NCI-H128 (cell line): ENCODE data around the gene SERTAD2.

Source experiments
- DNase-seq: peaks from one replicate; lab custom pipeline; 2025; ENCODE audit not compliant: unreplicated experiment; lab: John Stamatoyannopoulos, UW

The SERTAD2 gene, protein sequence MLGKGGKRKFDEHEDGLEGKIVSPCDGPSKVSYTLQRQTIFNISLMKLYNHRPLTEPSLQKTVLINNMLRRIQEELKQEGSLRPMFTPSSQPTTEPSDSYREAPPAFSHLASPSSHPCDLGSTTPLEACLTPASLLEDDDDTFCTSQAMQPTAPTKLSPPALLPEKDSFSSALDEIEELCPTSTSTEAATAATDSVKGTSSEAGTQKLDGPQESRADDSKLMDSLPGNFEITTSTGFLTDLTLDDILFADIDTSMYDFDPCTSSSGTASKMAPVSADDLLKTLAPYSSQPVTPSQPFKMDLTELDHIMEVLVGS

DNA sequence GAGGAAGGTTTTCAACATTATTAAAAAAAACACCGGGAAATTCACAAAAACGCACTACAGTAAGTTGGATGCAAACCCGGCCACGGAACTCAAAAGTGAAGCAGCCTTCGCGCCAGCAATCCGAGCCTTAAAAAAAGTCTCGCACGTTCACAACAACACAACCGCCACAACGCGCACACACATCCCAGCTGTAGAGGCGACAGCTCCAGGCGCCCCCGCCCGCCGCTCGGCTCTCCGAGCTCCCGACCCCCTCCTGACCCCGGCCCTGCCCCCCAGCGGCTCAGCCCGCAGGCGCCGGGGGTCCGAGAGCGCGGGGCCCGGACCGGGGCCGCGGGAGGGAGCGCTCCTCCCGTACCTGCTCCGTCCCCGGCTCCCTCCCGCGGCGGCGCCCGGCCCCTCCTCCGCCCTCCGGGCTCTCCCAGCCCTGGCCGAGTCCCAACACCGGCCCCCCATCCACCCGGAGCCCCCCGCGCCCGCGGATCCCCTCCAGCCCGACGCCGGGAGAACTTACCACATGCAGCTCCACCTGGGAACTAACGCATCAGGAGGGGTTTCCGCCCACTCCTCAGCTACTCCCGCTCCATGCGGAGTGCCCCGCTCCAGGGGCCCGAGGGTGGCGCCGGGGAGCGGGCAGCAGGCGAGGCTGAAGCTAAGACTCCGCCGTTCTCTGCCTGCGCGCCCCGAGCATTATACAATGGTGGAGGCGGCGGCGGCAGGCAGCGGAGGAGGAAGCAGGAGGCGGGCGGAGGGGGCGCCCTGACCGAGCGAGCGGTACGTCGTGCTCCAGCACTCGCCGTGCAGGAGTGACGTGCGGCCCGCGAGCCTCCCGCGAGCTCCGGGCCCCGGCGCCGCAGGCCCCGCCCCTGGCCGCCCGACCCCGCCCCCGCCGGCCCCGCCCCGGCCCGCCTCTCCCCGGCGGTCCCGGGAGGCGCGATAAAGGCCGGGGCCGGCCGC lies at the start of gene SERTAD2:
Gene SERTAD2 (minus strand): TSS at position 805 of the 954 bp plus-strand sequence. CDS start 17,042 bp downstream, outside the sequence.
- DNase-seq: peak; percentile 46

DNA sequence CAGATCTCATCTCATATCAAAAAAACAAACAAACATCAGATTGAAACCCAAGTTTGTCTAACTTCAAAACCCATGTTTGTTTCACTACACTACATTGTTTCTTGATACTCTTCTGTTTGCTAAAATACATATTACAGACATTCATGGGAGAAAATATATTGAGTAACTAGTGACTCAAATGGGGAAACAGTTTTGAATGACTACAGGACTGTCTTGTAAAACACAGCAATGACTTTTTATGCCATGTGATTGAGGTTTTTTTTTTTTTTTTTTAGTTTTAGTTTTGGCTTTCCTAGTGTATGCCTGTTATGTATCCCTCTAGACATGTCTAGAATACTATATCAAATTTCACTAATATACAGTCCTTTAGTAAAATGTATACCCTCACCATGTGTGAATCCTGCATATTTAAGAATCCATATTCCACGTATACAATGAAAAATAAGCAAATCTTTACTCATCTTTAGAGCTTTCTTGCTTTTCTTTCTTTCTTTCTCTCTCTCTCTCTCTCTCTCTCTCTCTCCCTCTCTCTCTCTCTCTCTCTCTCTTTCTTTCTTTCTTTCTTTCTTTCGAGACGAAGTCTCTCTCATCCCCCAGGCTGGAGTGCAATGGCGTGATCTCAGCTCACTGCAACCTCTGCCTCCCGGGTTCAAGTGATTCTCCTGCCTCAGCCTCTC lies 46.6 kb upstream of the SERTAD2 start:
- no peak for DNase-seq

DNA sequence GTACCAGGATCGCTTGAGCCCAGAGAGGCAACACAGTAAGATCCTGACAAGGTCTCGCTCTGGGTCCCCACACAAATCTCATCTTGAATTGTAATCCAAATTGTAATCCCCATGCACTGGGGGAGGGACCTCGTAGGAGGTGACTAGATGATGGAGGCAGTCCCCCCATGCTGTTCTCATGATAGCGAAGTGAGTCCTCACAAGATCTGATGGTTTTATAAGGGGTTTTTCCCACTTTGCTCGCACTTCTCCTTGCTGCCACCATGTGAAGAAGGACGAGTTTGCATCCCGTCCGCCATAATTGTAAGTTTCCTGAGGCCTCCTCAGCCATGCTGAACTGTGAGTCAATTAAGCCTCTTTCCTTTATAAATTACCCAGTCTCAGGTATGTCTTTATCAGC lies 46.0 kb upstream of the SERTAD2 start:
- no peak for DNase-seq

DNA sequence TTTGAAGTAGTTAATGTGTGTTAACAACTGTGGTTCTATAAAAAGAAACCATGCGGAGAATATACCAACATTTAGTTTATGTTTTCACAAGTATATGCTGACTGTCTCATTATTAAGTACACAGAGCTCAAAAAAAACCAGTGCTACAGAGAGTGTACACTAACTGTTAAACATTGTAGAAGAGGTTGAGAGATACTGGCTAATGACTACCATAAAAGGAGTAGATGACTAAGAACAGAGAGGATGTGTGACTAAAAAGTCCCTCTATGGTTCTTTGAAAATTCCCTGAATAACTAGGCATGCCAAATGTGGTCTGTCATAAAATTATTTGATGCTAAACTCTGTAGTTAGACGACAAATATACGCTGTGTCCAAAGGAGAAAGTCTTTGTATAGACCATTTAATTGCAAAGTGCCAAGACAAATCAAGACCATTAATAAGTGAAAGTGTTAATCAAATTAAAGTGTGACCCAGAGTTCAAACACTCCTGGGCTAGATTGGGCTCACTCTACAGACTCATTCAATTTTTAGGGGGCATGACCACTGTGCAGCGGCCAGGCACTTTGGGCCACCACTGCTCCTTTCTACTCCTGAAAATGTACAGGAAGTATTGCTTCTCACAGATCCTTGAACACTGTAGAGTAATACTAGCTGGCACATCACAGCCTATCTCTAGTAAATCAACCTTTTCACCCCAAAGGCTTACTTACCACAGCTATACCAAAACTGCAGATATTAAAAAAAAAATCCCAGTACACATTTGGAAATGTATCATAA lies 45.1 kb upstream of the SERTAD2 start:
- no peak for DNase-seq

DNA sequence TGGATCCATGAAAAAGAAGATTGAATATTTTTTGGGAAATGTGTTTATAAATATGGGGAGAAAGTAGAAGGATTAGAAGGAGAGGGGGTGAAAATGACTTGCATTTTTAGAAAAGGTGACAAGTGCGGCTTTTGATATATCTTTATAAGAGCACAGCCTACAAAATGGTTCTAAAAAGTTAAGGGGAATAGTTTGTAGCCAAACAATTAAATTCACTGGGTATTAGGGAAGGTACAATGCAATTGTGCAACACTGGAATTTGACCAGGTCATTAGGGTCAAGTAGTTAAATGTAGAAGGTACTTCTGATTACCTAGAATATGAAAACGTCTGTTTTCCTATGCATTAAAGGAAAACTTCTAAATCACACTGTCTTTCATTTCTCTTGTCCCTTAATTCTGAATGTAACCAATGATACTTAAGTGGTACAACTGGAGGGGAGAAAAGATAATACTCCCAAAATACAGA lies 44.5 kb upstream of the SERTAD2 start:
- DNase-seq: no peak

DNA sequence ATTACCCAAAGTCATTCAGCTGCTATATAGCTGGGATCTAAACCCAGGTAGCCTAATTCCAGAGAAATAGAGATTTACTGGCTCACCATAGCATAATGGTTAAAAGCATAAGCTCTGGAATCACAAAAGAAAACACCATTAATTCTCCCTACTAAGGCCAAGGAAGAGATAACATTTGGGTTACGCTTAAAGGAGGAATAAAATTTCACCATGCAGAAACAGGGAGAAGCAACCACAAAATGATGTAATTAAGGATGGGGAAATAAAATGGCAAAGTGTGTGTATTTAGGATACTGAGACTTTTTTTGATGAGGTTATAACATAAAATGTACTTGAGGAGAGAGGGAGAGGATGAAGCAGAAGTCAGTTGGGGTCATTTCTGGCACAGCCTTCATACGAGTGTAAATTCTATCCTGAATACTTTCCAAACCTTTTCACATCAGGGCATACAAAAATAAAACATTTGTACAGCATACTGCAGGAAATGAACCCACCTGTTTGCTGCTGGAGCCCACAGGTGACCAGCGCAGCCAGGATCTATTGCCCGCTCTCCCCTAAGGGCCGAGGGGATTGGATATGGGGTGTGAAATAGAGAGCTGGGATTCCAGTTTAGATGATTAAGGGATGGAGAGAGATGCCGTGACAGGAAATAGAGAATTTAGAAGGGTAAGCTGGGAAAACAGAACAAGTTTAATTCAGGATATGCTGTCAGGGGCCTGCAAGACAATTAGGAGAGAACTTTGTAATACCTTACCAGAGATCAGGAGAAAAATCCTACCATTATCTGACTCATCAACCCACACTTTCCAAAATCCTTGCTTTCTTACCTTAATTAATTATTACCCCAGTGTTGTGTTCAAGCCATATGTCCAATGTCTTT lies 43.8 kb upstream of the SERTAD2 start:
- no peak for DNase-seq

DNA sequence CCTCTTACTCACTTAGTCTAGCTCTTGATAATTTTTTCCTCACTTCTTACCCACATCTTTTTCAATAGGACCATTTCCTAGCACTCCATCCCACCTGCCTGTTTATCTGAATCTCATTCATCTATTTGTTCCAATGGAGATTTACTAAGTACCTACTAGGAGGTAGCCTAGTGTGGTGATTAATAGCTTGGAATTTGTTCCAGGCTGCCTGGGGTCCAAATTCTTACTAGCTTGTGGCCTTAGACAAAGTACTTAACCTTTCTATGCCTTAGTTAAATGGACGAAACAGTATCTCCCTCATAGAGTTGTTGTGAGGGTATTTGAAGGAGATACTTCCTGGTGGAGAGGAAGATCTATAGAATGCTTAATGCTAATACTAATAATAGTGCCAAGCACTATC lies 42.9 kb upstream of the SERTAD2 start:
- no peak for DNase-seq

DNA sequence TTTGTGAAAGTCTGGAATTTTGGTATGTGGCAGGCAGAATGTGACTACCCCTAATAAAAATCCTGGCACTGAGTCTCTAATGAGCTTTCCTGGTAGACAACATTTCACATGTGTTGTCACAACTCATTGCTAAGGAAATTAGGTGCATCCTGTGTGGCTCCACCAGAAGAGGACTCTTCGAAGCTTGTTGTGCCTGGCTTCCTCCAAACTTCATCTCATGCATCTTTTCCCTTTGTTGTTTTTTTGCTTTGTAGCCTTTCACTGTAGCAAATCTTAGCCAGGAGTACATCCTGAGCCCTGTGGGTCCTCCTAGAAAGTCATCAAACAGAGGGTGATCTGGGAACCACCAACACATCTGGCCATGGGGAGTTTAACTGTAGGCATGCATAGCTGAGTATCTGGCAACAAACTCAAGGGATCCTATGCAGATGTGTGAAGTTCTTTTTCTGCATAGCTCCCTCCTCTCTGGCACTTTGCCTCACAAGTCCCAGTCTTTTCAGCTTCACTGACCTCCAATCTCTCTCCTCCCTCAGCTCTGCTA lies 42.1 kb upstream of the SERTAD2 start:
- no peak for DNase-seq

DNA sequence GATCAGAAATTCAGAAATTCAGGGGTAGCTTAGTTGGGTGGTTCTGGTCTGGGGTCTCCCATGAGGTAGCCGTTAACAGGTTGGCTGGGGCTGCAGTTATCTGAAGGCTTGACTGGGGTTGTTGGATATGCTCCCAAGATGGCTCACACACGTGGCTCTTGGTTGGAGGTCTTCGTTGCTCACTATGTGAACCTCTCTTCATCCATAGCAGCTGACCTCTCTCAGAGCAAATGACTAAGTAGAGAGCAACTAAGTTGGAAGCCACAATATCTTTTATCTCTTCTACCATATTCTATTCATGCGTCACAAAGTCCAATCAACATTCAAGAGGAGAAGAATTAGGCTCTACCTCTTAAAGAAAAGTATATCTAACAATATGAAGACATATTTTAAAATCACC lies 38.7 kb upstream of the SERTAD2 start:
- DNase-seq: no peak

DNA sequence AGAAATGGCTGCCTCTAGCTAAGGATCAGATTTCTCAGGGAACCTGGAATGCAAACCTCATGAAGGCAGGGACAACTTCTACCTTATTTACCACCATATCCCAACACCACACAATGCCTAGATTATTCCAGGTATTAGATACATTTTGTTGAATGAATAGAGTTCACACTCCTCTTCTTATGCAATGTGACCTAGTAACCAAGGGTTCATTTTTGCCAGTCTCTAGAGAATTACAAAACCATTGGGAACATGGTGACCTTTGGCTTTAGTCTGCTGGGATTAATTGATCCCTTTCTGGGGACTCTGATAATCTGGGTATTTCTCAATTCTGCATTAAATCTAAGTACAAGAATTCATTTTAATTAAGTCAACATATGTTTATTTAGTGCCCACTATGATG lies 35.2 kb upstream of the SERTAD2 start:
- no peak for DNase-seq

DNA sequence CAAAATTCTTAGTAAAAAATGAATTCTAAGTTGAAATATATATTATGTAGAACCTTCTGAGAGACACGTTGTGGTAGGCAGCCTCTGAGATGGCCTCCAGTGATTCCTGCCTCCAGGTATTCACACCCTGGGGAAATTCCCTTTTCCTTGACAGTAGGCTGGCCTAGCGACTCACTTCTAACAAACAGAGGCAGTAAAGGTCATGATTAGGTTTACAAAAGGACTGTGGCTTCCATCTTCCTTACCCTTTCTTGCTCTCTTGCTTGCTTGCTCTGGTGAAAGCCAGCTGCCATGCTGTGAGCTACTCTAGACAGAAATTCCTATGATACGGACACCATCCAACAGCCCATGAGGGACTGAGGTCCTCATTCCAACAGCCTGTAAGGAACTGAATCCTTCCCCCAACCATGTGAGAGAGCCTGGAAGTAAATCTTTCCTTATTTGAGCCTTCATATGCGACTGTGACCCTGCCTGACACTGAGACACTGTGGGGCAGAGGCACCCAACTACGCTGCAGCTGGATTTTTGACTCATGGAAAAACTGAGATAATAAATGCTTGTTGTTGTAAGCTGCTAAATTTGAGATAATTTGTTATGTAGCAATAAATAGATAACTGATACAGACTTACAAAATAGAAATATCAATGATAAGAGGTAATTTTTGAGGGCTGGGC lies 32.7 kb upstream of the SERTAD2 start:
- DNase-seq: no peak

DNA sequence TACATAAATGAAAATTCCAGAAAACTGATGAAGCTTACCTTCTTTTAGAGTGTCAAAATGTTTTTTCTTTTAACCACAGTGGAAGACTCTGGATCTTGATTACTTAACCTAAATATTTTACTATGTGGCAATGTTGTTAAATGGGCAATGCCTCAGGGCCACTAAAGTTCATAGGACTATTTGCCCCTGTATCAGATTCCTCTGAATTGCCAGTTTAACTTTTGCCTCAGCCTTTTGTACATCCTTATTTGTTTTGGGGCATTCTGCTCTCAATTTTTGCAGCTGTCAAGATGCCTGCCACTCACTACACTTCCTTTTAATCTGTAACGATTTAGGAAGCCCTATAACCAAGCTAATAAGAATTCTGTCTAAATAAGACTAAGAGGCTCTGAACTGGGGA lies 31.7 kb upstream of the SERTAD2 start:
- no peak for DNase-seq

DNA sequence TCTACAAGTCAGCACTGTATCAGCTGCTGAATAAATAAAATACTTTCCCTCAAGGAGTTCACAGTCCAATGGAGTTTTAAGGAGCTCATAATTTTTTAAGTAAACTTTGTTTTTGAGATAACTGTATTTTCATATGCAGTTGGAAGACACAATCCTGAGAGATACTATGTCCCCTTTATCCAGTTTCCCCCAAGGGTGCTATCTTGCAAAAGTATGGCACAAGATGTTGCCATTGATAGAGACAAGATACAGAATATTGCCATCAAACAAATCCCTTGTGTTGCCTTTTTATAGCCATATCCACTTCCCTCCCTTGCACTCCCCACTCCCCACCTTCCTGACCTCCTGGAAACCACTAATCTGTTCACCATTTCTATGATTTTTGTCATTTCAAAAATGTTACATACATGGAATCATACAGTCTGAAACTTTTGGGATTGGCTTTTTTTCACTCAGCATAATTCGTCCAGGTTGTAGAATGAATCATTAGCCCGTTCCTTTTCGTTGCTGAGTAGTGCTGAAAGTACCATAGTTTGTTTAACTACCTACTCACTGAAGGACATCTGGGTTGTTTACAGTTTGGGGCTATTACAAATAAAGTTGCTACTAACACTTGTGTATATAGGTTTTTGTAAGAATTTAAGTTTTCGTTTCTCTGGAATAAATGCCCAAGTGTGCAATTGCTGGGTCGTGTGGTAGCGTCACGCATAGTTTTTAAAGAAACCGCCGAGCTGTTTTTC lies 30.2 kb upstream of the SERTAD2 start:
- no peak for DNase-seq

DNA sequence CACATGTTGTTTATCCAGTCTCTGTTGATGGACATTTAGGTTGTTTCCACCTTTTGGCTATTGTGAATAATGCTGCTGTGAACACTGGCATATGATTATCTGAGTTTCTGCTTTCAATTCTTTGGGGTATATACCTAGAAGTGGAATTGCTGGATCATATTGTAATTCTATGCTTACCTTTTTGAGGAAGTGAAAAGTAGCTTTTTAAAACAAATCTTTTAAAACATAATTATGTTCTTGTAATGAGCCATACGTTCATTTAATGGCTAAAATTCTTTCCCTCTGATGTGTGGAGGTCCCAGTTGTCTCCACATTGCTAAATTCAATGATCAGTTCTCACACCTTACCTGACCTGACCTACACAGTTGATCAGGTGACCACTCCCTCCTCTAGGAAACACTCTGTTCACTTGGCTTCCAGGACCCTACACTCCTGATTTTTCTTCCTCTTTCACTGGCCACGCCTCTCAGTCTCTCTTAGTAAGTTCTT lies 27.8 kb upstream of the SERTAD2 start:
- DNase-seq: no peak

DNA sequence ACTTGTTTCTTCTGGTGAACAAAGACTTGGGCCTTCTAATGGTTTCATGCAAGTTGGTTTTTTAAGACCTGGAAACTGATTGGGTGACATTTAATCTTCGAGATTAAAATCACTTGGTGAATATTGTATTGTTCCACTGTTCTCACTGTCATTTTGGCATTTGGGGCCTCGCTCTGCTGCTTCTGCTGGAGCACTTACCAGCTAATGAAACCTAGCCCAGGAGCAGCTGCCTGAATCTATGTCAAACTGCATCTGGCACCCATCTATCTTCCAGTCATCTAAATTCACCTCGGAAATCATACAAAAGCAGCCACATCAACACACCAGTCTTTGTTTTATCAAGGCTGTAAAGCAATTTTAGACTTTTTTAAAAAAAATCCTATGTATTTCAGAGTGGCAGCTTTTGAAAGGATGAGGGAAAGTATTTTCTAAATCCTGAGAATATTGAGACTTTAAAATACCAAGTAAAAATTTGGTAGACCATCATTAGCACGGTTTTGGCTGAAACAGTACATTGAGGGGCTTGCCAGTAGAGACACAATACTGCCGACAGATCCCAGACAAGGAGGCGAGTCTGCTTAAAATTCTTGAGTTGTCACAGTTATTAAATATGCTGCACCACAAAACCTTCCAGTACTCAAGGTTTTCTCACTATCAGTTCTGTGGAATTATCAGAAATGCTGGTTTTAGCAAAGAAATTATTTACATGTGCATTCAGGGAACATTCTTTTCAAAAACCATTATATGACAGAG lies 26.1 kb upstream of the SERTAD2 start:
- no peak for DNase-seq

DNA sequence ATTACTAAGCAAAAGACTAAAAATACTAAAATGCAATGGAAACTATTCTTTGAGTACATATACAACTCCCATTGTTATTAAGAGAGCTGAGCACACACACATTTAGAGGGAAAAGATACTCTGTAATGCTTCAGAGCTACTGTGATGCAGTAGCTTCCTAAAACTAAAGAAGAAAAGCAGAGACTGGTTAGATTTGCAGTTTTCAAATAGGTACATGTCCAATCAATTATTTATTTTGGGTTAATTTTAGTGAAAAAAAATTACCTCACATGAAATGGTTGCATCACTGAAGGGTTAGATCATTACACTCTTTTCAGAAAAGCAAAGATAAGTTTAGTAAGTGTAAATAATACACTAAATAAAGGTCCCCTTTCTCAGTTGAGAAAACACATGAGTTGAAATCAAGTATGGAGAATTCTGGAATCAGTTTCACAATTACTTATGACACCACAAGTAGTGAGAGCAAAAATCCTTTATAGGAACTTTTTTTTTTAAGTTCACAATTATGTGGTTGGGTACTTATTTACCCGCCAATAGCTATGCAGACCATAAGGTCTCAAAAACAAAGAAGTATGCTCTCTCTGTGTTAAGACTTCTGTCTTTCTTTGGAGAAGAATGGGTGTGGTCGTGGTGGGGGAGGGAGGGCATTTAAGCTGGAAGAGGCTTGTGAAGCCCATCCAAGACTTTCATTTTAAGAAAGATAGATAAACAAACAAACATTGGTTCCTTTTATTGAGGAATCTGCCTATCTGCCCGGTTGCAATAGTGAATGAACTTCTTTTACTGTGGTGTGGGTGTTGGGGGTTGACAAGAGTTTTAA lies 25.3 kb upstream of the SERTAD2 start:
- DNase-seq: no peak

DNA sequence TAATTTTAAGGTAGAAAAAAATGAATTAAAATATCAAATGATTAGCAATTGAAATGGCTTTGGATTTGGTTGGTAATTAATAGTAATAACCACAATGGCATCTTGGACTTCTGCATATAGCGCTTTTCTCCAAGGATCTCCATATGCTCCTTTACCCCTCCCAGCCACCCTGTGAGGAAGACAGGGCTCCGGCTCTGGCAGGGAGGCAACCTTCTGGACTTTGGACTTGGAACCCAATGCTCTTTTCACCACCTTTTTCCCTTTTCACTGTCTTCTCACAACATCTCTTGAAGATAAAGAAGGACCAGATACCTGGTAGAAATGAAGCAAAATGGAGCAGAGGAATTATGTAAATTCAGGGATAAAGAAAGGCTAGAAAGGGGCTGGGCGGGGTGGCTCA lies 23.8 kb upstream of the SERTAD2 start:
- DNase-seq: no peak
